ENCODE results near the gene KCNMA1.

Gene KCNMA1

DNA sequence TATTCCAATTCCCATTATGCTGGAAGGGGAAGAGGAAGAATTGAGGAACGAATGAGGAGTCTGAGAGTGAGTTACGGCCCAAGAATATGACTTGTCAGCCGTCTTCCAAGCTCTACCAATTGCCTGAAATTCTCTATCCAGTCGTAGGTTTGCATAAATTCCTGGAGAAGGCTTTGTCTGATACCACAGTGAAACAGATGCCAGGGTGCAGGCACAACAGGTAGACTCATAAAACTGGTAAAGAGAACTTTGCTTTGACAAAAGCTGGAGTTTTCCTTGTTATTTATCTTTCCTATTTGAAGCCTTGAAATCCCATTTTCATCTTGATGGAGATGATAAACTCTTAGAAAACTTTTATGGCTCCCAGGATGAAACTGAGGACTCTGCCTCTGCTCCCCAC is 251.2 kb downstream of the KCNMA1 start:
- no peak overlapping the region for H3K4me3 ChIP-seq (ENCODE audit: insufficient read length, low read depth)
- no peak for DNase-seq (ENCODE audit: low read depth, low spot score)

DNA sequence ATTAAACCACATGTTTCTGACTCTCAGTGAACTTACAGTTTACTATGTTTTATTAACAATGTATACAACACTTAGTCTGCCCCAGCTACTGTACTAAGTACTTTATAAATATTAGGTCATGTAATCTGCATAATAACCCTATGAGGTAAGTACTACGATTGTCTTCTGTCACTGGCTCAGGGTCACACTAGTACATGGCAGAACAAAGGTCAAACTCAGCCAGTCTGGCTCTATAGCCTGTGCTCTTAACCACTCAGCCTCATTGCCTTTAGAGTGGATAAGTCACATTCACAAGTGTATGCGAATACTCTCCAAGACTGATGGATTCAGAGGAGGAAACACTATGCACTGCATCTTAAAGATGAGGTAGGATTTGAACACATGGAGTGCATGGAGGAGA is 252.3 kb downstream of the KCNMA1 start:
- no peaks in the 10 kb centered on the region for H3K27me3 ChIP-seq (ENCODE audit: insufficient read depth, insufficient read length)
- no peak for TF ChIP-seq ZNF274 (IDR thresholded peaks at IDR 0.05; ENCODE audit: low read depth, low read length)
- no peak for TF ChIP-seq YY1 (IDR thresholded peaks at IDR 0.05; ENCODE audit: insufficient read depth, insufficient read length)
- TF ChIP-seq SUZ12 (IDR thresholded peaks at IDR 0.05; ENCODE audit: extremely low read depth, insufficient read depth, insufficient read length), result no peak
- no peak overlapping the region for H3K4me3 ChIP-seq (ENCODE audit: insufficient read length, low read depth)
- H3K36me3 ChIP-seq (ENCODE audit: insufficient read depth, insufficient read length, low read length), result no peaks in the 10 kb centered on the region
- H3K9me3 ChIP-seq (ENCODE audit: insufficient read depth, low read length), result no peaks in the 10 kb centered on the region
- peaks cover 1% of the 10 kb centered on the region for H3K4me1 ChIP-seq (ENCODE audit: insufficient read depth, insufficient read length)
- DNase-seq (ENCODE audit: low read depth, low spot score), result no peak
- H3K9ac ChIP-seq (ENCODE audit: insufficient read length, low read depth), result no peak overlapping the region

More for the DNA sequence above, 251.2 kb downstream of the KCNMA1 start:
- H3K9ac ChIP-seq (ENCODE audit: insufficient read length, low read depth), result no peak overlapping the region
- no peaks in the 10 kb centered on the region for H3K36me3 ChIP-seq (ENCODE audit: insufficient read depth, insufficient read length, low read length)
- TF ChIP-seq ZNF274 (IDR thresholded peaks at IDR 0.05; ENCODE audit: low read depth, low read length) (no peak), SUZ12 (IDR thresholded peaks at IDR 0.05; ENCODE audit: extremely low read depth, insufficient read depth, insufficient read length) (no peak)
- H3K27me3 ChIP-seq (ENCODE audit: insufficient read depth, insufficient read length), result no peaks in the 10 kb centered on the region
- peaks cover 3% of the 10 kb centered on the region for H3K4me1 ChIP-seq (ENCODE audit: insufficient read depth, insufficient read length)
- H3K9me3 ChIP-seq (ENCODE audit: insufficient read depth, low read length), result no peaks in the 10 kb centered on the region

DNA sequence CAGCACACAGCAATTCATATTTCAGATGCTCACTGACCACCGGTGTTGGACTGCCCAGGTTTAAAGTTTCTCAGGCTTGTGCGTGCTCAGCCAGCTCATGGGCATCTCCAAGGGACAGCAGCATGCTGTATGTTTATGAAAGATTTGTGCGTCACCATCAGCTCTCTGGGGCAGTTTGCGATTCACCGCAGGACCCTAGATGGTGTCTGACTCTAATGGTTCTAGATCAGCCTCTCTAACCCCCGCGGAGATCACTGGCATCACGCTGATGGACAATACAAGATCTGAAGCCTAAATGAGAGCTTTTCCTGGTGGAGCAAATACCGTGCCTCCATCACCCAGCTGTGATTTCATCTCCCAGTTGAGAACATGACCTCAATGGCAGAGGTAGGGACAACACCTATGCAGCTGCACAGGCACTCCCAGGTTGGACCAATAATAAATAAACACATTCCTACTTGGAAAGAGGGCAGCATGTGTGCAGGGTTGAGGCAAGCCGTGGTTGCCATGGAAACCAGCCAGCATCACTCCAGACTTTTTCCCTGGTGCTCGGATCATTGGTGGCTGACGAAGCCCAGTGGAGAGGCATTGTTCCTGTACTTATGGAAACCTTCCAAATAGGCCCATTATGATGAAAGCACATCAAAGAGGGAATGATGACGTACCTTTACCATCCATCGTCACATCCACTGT is 253.6 kb downstream of the KCNMA1 start:
- Histone ChIP-seq H3K27me3 (ENCODE audit: insufficient read depth, insufficient read length) (no peaks in the 10 kb centered on the region), H3K36me3 (ENCODE audit: insufficient read depth, insufficient read length, low read length) (no peaks in the 10 kb centered on the region), H3K4me3 (ENCODE audit: insufficient read length, low read depth) (no peak overlapping the region), H3K9me3 (ENCODE audit: insufficient read depth, low read length) (no peaks in the 10 kb centered on the region), H3K9ac (ENCODE audit: insufficient read length, low read depth) (no peak overlapping the region), H3K4me1 (ENCODE audit: insufficient read depth, insufficient read length) (no peaks in the 10 kb centered on the region)
- no peak for DNase-seq (ENCODE audit: low read depth, low spot score)
- no peak for TF ChIP-seq SUZ12 (IDR thresholded peaks at IDR 0.05; ENCODE audit: extremely low read depth, insufficient read depth, insufficient read length)
- TF ChIP-seq YY1 (IDR thresholded peaks at IDR 0.05; ENCODE audit: insufficient read depth, insufficient read length), result no peak

DNA sequence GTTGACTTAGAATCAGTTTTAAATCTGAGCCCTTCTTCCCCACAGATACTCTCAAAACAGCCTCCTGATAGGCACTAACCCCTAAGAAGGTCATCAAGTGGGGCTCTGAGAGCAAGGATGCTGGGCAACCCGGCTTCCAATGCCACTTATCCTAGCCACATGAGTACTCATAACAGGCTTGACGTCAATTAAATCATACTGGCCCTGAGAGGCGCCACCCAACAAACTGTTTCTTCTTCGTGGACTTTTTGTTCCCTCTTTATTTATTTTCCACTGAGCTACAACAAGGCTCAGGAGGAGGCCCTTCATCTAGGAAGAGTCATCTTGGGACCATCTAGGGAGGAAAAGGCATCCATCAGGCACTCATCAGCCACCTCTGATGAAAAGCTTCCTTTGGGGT is 255.9 kb downstream of the KCNMA1 start:
- no peak for TF ChIP-seq SUZ12 (IDR thresholded peaks at IDR 0.05; ENCODE audit: extremely low read depth, insufficient read depth, insufficient read length)
- no peak for TF ChIP-seq ZNF274 (IDR thresholded peaks at IDR 0.05; ENCODE audit: low read depth, low read length)
- no peak for TF ChIP-seq YY1 (IDR thresholded peaks at IDR 0.05; ENCODE audit: insufficient read depth, insufficient read length)
- no peaks in the 10 kb centered on the region for H3K4me1 ChIP-seq (ENCODE audit: insufficient read depth, insufficient read length)

DNA sequence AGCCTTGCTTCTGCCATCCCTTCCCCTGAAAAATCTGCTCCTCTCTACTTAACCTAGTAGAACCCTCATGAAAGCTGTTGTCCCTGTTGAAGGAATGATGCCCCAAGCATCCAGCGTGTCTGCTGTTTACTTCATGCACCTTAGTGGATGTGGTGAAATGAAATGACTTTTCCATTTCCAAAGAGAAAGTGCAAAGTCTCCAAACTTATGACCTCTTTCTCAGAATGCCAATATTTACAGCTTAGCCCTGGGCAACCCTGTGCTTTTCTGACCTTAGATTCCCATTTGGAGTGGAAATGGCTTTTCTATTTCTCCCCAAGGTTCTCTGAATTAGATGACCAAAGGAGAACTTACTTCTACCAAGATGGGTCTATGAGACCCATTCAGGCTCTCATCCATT is 256.9 kb downstream of the KCNMA1 start:
- DNase-seq (ENCODE audit: low read depth, low spot score), result no peak
- no peaks in the 10 kb centered on the region for H3K27me3 ChIP-seq (ENCODE audit: insufficient read depth, insufficient read length)
- TF ChIP-seq ZNF274 (IDR thresholded peaks at IDR 0.05; ENCODE audit: low read depth, low read length), result no peak
- TF ChIP-seq SUZ12 (IDR thresholded peaks at IDR 0.05; ENCODE audit: extremely low read depth, insufficient read depth, insufficient read length), result no peak
- no peak for TF ChIP-seq YY1 (IDR thresholded peaks at IDR 0.05; ENCODE audit: insufficient read depth, insufficient read length)
- H3K4me3 ChIP-seq (ENCODE audit: insufficient read length, low read depth), result no peak overlapping the region
- no peaks in the 10 kb centered on the region for H3K9me3 ChIP-seq (ENCODE audit: insufficient read depth, low read length)
- no peaks in the 10 kb centered on the region for H3K4me1 ChIP-seq (ENCODE audit: insufficient read depth, insufficient read length)
- no peak overlapping the region for H3K9ac ChIP-seq (ENCODE audit: insufficient read length, low read depth)
- H3K36me3 ChIP-seq (ENCODE audit: insufficient read depth, insufficient read length, low read length), result no peaks in the 10 kb centered on the region

More for the DNA sequence above, 255.9 kb downstream of the KCNMA1 start:
- Histone ChIP-seq H3K36me3 (ENCODE audit: insufficient read depth, insufficient read length, low read length) (no peaks in the 10 kb centered on the region), H3K27me3 (ENCODE audit: insufficient read depth, insufficient read length) (no peaks in the 10 kb centered on the region), H3K4me3 (ENCODE audit: insufficient read length, low read depth) (no peak overlapping the region), H3K9me3 (ENCODE audit: insufficient read depth, low read length) (no peaks in the 10 kb centered on the region), H3K9ac (ENCODE audit: insufficient read length, low read depth) (no peak overlapping the region)
- no peak for DNase-seq (ENCODE audit: low read depth, low spot score)

DNA sequence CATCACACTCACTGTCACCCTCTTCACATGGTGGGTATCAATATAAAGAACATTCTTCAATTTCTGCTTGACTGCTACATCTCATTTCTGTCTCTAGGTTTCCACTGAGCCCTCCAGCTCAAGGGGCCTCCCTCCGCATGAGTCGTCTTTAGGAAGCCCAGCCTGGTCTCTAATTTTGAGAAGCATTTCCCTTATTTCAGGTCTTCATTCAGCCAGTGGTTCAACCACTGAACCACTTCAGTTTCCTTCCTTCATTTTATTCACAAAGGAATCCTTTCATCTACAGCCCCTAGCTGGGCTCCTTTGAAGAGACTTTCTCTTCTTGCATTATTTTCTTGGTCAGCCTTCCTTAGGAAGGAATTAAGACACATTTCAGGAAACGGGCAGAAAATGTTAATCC is 257.4 kb downstream of the KCNMA1 start:
- no peaks in the 10 kb centered on the region for H3K9me3 ChIP-seq (ENCODE audit: insufficient read depth, low read length)
- H3K9ac ChIP-seq (ENCODE audit: insufficient read length, low read depth), result no peak overlapping the region
- no peaks in the 10 kb centered on the region for H3K27me3 ChIP-seq (ENCODE audit: insufficient read depth, insufficient read length)
- H3K36me3 ChIP-seq (ENCODE audit: insufficient read depth, insufficient read length, low read length), result no peaks in the 10 kb centered on the region
- no peak overlapping the region for H3K4me3 ChIP-seq (ENCODE audit: insufficient read length, low read depth)
- DNase-seq (ENCODE audit: low read depth, low spot score), result no peak
- no peak for TF ChIP-seq ZNF274 (IDR thresholded peaks at IDR 0.05; ENCODE audit: low read depth, low read length)
- no peak for TF ChIP-seq YY1 (IDR thresholded peaks at IDR 0.05; ENCODE audit: insufficient read depth, insufficient read length)
- TF ChIP-seq SUZ12 (IDR thresholded peaks at IDR 0.05; ENCODE audit: extremely low read depth, insufficient read depth, insufficient read length), result no peak
- no peaks in the 10 kb centered on the region for H3K4me1 ChIP-seq (ENCODE audit: insufficient read depth, insufficient read length)

DNA sequence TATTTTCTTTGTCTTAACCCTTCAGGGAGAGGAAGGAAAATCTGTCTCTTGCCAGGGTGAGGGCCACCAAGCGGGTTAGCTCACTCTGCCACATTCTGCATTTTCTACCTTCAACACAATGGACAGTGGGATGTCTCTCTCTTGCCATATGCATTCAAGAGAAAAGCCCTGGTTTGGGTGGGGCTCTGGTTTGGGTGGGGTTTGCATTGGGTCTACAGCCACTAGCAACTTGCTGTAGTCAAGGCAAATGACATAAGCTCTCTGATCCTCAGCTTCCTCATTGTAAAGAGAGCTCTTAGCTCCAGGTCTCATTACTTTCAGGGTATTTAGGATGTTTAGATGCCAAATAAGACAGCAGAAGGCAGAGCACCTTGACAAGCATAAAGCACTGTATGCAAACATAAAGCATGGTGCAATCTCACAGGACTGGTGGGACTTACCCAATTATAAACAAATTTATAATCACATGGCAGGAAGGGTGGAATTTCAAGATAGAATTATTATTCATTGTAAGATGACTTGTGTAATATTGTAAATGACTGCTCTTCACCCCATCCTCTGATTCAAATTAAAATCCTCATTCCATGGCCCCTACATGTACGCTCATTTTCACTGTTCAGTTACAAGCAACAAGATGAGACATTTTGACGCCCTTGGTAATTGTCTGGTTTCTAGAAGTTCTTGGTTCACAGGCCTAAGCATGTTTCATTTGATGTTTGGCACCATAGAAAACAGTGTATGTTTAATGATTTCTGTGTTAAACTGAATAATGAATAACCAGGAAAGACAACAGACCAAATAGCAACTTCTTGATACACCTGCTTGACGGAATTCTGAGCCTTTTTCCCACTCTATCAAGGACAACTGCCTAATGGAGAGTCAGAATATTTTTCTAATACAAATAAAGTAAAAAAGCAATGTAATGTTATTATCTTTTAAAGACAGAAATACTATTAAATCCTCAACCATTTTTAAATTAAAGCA is 258.9 kb downstream of the KCNMA1 start:
- Histone ChIP-seq H3K4me3 (ENCODE audit: insufficient read length, low read depth) (no peak overlapping the region), H3K4me1 (ENCODE audit: insufficient read depth, insufficient read length) (no peaks in the 10 kb centered on the region), H3K36me3 (ENCODE audit: insufficient read depth, insufficient read length, low read length) (no peaks in the 10 kb centered on the region), H3K9ac (ENCODE audit: insufficient read length, low read depth) (no peak overlapping the region), H3K27me3 (ENCODE audit: insufficient read depth, insufficient read length) (no peaks in the 10 kb centered on the region), H3K9me3 (ENCODE audit: insufficient read depth, low read length) (no peaks in the 10 kb centered on the region)
- TF ChIP-seq SUZ12 (IDR thresholded peaks at IDR 0.05; ENCODE audit: extremely low read depth, insufficient read depth, insufficient read length), result no peak
- no peak for TF ChIP-seq YY1 (IDR thresholded peaks at IDR 0.05; ENCODE audit: insufficient read depth, insufficient read length)
- TF ChIP-seq ZNF274 (IDR thresholded peaks at IDR 0.05; ENCODE audit: low read depth, low read length), result no peak
- no peak for DNase-seq (ENCODE audit: low read depth, low spot score)

Data from NT2/D1 (cell line).